GM18909 (cell line): ENCODE measurements around the gene QDPR.

Experiments
- ATAC-seq: cut with Tn5 transposase; IDR thresholded peaks from one replicate; pipeline ENCODE4 v1.9.1; 2021; ENCODE audit warnings: mild to moderate bottlenecking; ENCODE audit not compliant: unreplicated experiment, poor library complexity

The QDPR gene

DNA sequence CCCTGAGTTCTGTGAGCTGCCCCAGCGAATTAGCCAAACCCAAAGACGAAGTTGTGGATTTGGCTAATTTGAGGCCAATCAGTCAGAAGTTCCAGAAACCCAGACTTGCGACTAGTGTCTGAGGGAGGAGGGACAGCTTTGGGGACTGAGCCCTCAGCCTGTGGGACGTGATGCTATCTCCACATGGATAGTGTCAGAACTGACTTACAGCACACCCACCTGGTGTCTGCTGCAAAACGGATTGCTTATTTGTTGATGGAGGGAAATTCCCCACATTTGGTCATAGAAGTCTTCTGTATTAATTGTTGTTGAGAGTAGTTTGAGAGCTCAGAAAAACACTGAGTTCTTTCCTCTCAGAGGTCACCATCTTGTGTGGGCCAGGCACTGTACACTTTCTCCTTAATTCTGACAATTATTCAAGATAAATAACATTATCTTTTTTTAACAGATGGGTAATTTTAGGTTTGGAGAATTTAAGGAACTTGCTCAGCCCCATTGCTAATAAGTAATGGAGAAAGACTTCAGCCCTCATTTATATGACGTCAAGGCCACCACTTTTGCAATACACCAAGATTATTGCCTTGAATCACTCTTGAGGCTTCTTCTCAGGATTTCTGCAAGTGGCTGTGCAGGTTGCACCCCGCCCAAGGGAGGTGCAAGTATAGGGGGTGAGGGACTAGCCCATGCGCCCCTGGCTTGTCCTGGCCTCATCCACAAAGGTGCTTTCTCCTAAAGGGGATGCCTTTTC lies 19.8 kb upstream of the QDPR start:
- no peak for ATAC-seq

GRCh38 chr4:17528551-17529165 lies 16.8 kb upstream of the QDPR start:
- no peak for ATAC-seq

DNA sequence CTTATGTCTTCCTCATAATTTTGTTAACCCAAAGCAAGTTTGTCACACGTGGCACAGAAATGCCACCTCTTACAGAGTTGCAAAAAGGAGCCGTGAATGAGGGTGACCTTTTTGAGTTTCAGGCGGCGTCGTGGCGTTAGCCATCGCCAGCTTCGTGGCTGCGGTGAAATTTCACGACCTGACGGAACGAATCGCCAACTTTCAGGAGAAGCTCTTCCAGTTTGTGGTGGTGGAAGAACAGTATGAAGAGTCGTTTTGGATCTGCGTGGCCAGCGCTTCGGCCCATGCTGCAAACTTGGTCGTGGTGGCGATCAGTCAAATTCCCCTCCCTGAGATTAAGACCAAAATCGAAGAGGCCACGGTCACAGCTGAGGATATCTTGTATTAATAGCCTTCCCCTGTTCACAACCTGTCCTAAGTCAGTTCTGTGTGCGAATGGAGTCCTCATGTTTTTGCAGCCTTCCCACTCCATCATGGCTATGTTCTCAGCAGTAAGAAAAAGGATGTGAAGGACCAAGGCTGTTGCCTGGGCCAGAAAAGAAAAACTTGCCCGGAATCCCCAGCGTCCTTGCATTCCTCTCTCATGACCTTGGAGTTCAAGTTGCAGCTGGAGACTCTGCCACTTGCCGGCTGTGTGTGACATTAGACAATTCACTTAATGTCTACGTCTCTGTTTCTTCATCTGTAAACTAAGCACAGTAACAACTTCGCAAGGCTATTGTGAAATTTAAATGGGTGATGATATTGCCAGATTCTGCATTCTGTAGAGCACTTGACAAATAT lies 15.0 kb upstream of the QDPR start:
- no peak for ATAC-seq

DNA sequence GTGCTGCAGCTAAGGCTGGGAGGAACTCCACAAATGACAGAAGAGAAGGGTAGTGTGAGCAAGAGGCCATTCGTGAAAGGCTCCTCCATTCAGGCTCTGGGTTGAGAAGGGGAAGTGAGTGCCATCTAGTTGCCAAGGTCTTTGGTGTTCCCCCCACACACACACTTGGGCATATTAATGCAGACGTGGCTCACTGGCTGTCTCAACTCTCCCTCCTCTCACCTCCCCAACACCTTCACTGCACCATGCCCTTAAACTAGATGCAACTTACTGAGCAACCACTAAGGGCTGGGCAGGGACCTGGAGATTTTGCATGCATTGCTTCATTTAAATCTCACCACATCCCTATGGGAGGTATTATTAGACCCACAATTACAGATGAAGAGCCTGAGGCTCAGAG lies 11.8 kb upstream of the QDPR start:
- no peak for ATAC-seq

GRCh38 chr4:17521595-17521994 lies 9.7 kb upstream of the QDPR start:
- no peak for ATAC-seq

DNA sequence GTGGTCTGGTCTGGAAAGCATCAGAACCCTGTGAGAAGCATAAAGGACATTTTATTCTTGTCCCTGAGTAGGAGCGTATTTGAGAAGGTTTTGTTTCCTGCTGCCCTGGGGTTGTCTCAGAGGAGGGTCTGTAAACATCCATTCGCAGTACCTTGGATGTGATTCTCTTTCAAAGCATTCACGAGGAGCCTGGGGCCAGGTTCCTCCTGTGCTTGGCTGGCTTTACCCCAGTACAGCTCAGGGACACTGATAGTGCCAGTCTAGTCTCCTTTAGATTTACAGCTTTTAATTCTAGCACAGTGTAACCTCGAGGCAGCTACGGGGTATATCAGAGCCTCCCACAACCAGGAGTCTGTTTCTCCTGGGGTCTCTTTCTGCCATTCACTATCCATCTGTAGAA lies 5.8 kb upstream of the QDPR start:
- ATAC-seq = no peak

GRCh38 chr4:17516980-17517379 lies 5.1 kb upstream of the QDPR start:
- no peak for ATAC-seq

GRCh38 chr4:17515445-17516407 lies 3.8 kb upstream of the QDPR start:
- no peak for ATAC-seq

DNA sequence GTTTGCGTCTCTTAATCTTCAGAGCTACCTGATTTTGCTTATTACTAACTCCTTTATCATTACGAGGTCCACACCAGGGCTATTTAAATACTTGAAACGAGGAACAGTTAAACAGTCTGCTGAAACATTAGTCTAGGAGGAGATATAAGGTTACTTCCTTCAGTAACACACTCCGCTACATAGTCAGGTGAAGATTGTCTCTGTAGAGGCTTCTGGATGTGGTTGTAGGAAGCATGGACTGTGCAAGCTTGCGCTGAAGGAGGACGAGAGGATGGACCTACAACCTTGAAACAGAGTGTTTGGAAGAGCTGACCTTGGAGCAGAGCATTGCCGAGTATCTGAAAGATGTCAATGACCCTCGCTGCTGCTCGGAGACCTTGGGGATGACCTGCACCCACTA lies 3.0 kb upstream of the QDPR start, which contains the start of gene CLRN2:
Gene CLRN2 (plus strand): TSS at position 301 of the 400 bp plus-strand sequence. CDS start 102 bp downstream, outside the sequence.
- ATAC-seq = no peak

GRCh38 chr4:17512973-17513665 lies 1.2 kb upstream of the QDPR start:
- ATAC-seq = no peak

- ATAC-seq = peak; percentile 70
Measured at GRCh38 chr4:17511509-17511949, 361 bp downstream of the QDPR start.

GRCh38 chr4:17511051-17511450 lies 839 bp downstream of the QDPR start:
- ATAC-seq = no peak

GRCh38 chr4:17510582-17510981 lies 1.3 kb downstream of the QDPR start:
- no peak for ATAC-seq

DNA sequence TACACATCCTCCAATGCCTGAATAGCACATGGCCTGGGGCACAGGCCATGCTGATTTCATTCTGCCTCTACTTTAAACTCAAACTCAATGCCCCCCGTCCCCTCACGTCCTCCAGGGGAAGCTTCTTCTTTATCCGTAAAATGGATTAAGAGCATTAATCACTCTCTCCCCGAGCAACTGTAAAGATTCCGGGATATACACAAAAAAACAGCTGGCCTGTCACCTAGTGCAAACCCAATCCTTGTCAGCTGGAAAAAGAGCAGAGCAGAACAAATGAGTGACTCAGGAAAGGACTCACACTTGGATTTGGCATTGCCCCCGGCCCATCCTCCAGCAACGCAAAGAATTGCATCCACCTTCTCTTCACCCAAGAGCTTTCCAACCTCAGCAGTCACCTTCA lies 7.8 kb downstream of the QDPR start:
- ATAC-seq = no peak

DNA sequence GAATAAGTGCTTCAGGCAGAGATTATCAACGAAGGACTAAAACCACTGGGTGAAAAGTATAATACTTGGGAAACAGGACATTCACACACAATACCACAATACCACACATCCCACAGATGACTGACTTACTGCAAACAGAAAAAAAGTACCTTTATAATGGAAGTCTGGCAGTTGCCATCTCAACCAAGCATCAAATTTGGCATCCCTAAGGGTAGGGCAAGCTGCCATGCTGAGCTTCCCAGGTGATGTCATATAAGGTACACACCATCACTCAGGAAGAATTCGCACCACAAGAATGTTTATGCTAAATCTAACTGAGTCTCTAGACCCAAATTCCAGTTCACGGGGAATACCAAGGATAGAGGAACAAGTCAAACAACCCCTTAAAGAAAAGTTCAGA lies 9.1 kb downstream of the QDPR start:
- no peak for ATAC-seq

- ATAC-seq = no peak
Measured at GRCh38 chr4:17500574-17500973, 11.3 kb downstream of the QDPR start.

- no peak for ATAC-seq
Measured at GRCh38 chr4:17497890-17498523, 13.9 kb downstream of the QDPR start.

DNA sequence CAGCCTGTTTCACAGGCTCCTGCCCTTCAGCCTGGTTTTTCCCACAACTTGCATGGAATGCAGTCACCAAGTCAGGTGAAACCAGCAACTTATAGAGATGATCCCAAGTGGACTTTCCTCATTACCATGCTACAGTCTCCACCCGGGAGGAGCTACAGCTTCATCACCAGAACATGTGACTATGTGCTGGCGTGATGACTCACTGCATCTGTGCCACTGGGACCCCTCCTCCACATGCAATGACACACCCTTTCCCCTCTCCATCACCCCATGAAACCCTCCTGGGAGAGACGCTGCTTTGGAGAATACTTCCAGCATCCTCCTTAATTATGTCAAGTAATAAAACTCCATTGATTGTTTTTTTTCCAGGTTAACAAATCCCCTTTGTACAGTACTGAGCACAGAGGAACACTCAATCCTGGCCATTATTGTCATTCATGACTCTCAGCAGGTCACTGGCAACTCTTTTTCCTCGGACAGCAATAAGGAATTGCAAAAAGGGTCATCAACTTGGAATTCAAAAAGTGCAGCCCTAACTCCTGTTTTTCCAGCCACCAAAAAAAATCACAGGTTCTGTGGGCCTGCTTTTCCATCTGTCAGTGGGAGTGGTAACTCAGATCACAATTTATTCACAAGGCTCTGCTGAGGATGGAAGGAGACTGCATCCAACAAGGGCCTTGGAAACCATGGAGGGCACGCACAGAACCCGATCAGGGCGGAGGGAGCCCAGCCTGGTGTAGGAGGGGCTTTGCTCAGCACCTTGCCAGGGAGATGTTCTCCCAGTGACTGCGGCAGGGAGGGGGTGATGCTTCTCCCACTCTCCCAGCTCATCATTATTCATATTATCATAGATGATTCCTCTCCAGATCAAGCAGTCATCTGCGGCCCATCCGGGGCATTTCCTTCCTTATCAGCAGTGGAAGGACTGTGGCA lies 17.4 kb downstream of the QDPR start:
- ATAC-seq = no peak
